GM12892 (cell line): ENCODE measurements around the gene MAN2A1.
"Not testable (repeated sequence)": the region's sequence is repeated elsewhere in the genome, so short reads cannot be mapped to it uniquely, and the experiment has no call there.

Source experiments
- DNase-seq: peaks from one replicate; pipeline ENCODE4 v3.0.0; 2011; ENCODE audit not compliant: insufficient read length
- FAIRE-seq: peaks from 2 replicates; lab custom pipeline; 2011; peaks lifted over from hg19 to GRCh38; lab: Jason Lieb, UNC
- POLR2A ChIP-seq: IDR thresholded peaks from 2 replicates; pipeline ENCODE4 v1.6.1; 2011; ENCODE audit warnings: low read depth, low read length, control low read depth
- POLR2AphosphoS5 ChIP-seq: IDR thresholded peaks from 2 replicates; pipeline ENCODE4 v1.6.1; 2011; ENCODE audit warnings: low read depth, low read length, control low read depth
- TAF1 ChIP-seq: IDR thresholded peaks from 2 replicates; pipeline ENCODE4 v1.6.1; 2011; ENCODE audit warnings: low read depth, mild to moderate bottlenecking, control low read depth, low read length, borderline replicate concordance

The MAN2A1 gene

DNA sequence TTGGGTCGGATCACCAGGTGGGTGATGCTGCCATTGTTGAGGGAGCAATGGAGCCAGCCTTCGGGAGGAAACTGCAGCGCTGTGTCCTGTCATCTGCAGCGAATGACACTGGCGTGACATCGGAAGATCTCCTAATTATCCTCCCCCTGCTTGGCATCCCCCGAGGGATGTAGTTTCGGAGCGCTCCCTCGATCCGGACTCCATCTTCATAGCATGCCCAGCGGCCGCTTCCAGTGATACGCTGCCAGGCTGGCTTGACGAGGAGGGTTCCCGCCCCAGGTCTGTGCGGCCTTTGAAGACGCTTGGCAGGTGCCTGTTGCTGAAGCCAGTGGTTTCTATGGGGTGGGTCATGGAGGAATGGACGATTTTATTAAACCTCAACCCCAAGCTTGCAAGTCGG lies 194.9 kb downstream of the MAN2A1 start:
- no peak for DNase-seq
- FAIRE-seq, result no peak
- no peak for TF ChIP-seq POLR2A

- FAIRE-seq (no peak), DNase-seq (no peak)
- no peak for TF ChIP-seq POLR2A
- TF ChIP-seq POLR2AphosphoS5, result no peak
- TF ChIP-seq TAF1, result no peak
These were observed 195.5 kb downstream of the MAN2A1 start for GRCh38 chr5:109885205-109885604.

DNA sequence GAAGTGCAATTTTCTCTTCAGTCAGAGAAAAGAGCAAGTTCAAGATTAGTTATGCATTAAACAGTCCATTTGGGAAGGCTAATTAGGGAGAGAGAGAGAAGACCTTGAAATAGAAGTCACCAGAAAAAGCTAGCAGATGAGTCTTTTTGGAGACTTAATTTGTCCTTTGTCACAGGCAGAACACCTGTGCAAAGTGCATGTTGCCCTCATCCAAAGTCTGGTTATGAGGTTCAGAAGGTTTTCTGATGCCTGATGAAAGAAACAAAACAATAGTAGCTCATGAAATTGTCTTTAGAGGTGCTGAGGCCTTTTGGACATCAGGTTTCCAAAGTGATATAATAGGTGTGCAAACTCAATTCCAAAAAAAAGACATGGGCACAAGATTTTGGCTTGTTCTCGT lies 199.3 kb downstream of the MAN2A1 start:
- no peak for FAIRE-seq
- DNase-seq, result no peak
- TF ChIP-seq POLR2AphosphoS5, result no peak
- TF ChIP-seq POLR2A, result no peak
- TF ChIP-seq TAF1, result no peak

DNA sequence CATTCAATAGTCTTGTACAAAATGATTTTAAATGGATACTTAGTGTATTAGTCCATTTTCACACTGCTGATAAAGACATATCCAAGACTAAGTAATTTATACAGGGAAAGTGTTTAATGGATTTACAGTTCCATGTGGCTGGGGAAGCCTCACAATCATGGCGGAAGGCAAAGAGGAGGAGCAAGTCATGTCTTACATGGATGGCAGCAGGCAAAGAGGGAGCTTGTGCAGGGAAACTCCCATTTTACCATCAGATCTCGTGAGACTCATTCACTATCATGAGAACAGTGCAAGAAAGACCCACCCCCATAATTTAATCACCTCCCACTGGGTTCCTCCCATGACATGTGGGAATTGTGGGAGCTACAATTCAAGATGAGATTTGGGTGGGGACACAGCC lies 203.5 kb downstream of the MAN2A1 start:
- FAIRE-seq, DNase-seq: not testable (repeated sequence)

DNA sequence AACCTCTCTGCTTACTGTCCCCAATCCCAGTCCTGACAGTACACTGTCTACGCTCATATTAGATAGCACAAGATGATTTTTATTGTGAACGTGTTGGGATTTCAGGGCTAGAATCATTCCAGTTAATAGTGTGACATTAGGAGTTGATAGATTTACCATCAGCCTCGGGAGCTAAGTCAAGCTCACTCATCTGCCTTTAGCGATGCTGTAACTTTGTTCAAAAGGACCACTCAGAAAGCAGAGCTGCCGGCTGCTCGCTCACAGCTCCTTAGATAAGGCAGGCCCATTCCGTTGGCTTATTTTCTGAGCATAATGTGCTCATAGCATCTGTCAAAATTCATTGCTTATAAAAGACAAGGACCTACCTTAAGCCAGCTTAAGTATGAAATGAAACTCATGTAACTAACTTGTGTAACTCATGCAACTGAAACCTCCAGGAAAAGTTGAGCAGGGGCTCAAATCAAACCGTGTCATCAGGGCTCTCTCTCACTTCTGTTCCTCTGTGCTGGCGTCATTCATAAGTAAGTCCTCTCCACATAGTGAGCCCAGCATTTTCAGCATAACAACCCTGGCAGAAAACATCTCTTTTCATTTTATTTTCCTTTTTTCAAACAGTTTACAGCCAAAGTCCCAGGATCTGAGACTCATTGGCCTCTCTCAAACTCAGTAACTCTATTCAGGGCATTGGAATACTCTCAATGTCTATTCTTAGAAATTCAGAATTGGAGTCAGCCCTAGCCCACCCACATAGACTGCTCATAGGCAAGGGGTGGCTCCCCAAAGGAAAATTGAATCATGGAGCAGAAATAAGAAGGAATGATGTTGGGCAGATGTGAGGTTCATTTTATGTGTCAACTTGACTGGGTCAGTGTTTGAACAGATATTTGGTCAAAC lies 208.8 kb downstream of the MAN2A1 start:
- DNase-seq (no peak), FAIRE-seq (no peak)
- TF ChIP-seq POLR2AphosphoS5, result no peak
- TF ChIP-seq POLR2A, result no peak
- no peak for TF ChIP-seq TAF1

- FAIRE-seq, result no peak
- TF ChIP-seq POLR2A, result no peak
- TF ChIP-seq TAF1, result no peak
- TF ChIP-seq POLR2AphosphoS5, result no peak
- no peak for DNase-seq
These were observed 209.4 kb downstream of the MAN2A1 start for GRCh38 chr5:109899163-109899535.

- DNase-seq, result no peak
- TF ChIP-seq POLR2A, result no peak
- no peak for TF ChIP-seq POLR2AphosphoS5
- no peak for TF ChIP-seq TAF1
- no peak for FAIRE-seq
These were observed 210.7 kb downstream of the MAN2A1 start for GRCh38 chr5:109900461-109900860.

- no peak for FAIRE-seq
- DNase-seq, result no peak
- no peak for TF ChIP-seq POLR2A
- no peak for TF ChIP-seq POLR2AphosphoS5
- no peak for TF ChIP-seq TAF1
These were observed 211.3 kb downstream of the MAN2A1 start for GRCh38 chr5:109900911-109901627.

GRCh38 chr5:109901628-109901981 lies 211.9 kb downstream of the MAN2A1 start:
- no peak for DNase-seq
- FAIRE-seq, result no peak
- TF ChIP-seq TAF1 (no peak), POLR2AphosphoS5 (no peak), POLR2A (no peak)

DNA sequence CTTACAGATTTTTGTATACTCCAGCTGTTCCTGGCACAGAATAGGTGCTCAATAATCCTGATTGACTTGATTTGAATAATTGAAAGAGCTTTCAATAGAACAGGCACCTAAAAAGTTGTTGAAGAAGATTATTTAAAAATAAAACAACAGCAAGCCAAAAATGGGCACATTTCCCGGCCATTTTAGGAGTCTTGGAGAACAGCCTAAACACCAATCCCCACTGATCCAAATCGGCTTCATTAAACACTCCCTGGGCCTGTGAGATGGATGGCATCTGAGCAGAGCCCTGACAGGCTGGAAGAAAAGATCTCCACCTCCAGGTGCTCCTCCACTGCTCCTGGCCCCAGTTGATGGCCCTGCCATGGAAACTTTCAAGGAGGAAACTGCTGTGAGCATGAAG lies 213.3 kb downstream of the MAN2A1 start:
- no peak for DNase-seq
- TF ChIP-seq POLR2AphosphoS5 (no peak), TAF1 (no peak), POLR2A (no peak)
- FAIRE-seq, result no peak

DNA sequence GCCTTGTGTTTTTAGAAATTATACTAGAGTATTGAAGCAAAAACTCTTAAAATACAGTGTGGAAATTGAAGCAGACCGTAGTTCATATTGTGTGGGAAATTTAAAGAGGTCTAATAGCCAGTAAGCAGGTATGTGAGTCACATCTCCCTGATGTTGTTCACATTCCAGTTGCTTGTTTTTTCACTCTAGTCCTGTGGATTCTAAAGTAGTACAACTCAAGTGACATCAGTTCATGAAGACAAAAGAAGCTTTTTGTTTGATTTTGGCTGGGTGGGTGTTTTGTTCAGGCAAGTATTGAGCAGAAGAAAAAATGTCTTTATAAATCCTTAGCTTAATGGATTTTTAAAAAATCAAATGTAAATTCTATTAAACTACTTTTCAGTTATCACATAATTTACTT lies 216.2 kb downstream of the MAN2A1 start:
- TF ChIP-seq POLR2A (no peak), POLR2AphosphoS5 (no peak), TAF1 (no peak)
- DNase-seq (no peak), FAIRE-seq (no peak)

GRCh38 chr5:109907189-109907588 lies 217.5 kb downstream of the MAN2A1 start:
- DNase-seq (no peak), FAIRE-seq (no peak)
- TF ChIP-seq POLR2A (no peak), TAF1 (no peak), POLR2AphosphoS5 (no peak)
